A204.1 (cell line): ENCODE measurements around the gene IZUMO2.

Source experiments
- FAIRE-seq: peaks from 2 replicates; lab custom pipeline; 2012; peaks lifted over from hg19 to GRCh38; lab: Jason Lieb, UNC

Gene IZUMO2

GRCh38 chr19:50162988-50163387 lies at the start of gene IZUMO2:
IZUMO2 (minus strand) TSS chr19:50163281; CDS start chr19:50163194, 87 bp downstream.
- FAIRE-seq: no peak

- no peak for FAIRE-seq
These were observed 47.3 kb upstream of the IZUMO2 start for GRCh38 chr19:50210425-50210824.

- FAIRE-seq: no peak
These were observed 46.0 kb upstream of the IZUMO2 start for GRCh38 chr19:50209131-50209530.

GRCh38 chr19:50207730-50208129 lies 44.6 kb upstream of the IZUMO2 start:
- no peak for FAIRE-seq

GRCh38 chr19:50206191-50206590 lies 43.1 kb upstream of the IZUMO2 start:
- no peak for FAIRE-seq

- FAIRE-seq: no peak
These were observed 42.6 kb upstream of the IZUMO2 start for GRCh38 chr19:50205681-50206138.

GRCh38 chr19:50204811-50205675 lies 42.0 kb upstream of the IZUMO2 start:
- FAIRE-seq: no peak

- no peak for FAIRE-seq
These were observed 41.0 kb upstream of the IZUMO2 start for GRCh38 chr19:50204081-50204428.

GRCh38 chr19:50203281-50204080 lies 40.4 kb upstream of the IZUMO2 start, which contains the start of gene MYH14:
MYH14 (plus strand) TSS chr19:50203622; CDS start chr19:50210366, 6,744 bp downstream.
- FAIRE-seq: peak; percentile 90

GRCh38 chr19:50202962-50203280 lies 39.8 kb upstream of the IZUMO2 start:
- no peak for FAIRE-seq

- FAIRE-seq: no peak
These were observed 39.3 kb upstream of the IZUMO2 start for GRCh38 chr19:50202386-50202785.

- FAIRE-seq: no peak
These were observed 36.1 kb upstream of the IZUMO2 start for GRCh38 chr19:50199259-50199555.

- FAIRE-seq: no peak
These were observed 35.6 kb upstream of the IZUMO2 start for GRCh38 chr19:50198431-50199258.

GRCh38 chr19:50197348-50197747 lies 34.3 kb upstream of the IZUMO2 start:
- FAIRE-seq: no peak

GRCh38 chr19:50196322-50196932 lies 33.3 kb upstream of the IZUMO2 start:
- no peak for FAIRE-seq

- FAIRE-seq: no peak
These were observed 32.1 kb upstream of the IZUMO2 start for GRCh38 chr19:50195224-50195623.

GRCh38 chr19:50192463-50193211 lies 29.6 kb upstream of the IZUMO2 start:
- no peak for FAIRE-seq

GRCh38 chr19:50191216-50191615 lies 28.1 kb upstream of the IZUMO2 start:
- no peak for FAIRE-seq

GRCh38 chr19:50190439-50190891 lies 27.4 kb upstream of the IZUMO2 start:
- no peak for FAIRE-seq

- FAIRE-seq: no peak
These were observed 26.2 kb upstream of the IZUMO2 start for GRCh38 chr19:50189331-50189730.

GRCh38 chr19:50187937-50188336 lies 24.9 kb upstream of the IZUMO2 start:
- no peak for FAIRE-seq
